Keratinocyte (primary cell): ENCODE results near the gene ATP1A4.
A peak's percentile ranks its signal among the peaks of the same experiment; 100 is the strongest.

ENCODE experiments used
- CTCF ChIP-seq, 3 experiments: IDR thresholded peaks in 1 of 3; conservative IDR thresholded peaks in 1 of 3; optimal IDR thresholded peaks in 1 of 3; 2 replicates in 2 of 3; 3 replicates in 1 of 3; pipeline versions ENCODE3 to v1.5.1; 2011; ENCODE audit warnings: low read length in 3 of 3, mild to moderate bottlenecking in 3 of 3, moderate library complexity in 2 of 3, control low read depth in 1 of 3, inconsistent platforms in 1 of 3; ENCODE audit not compliant: insufficient read depth in 2 of 3; ENCODE audit errors: extremely low read depth in 1 of 3
- EZH2 ChIP-seq: IDR thresholded peaks from one replicate; pipeline ENCODE4 v1.6.1; 2012; ENCODE audit warnings: inconsistent platforms, mild to moderate bottlenecking, low read length, moderate library complexity

GRCh38 chr1:160161965-160162705, 10.7 kb downstream of the ATP1A4 start:
- peak in 2 of 3 experiments; percentile 15 to 56 for TF ChIP-seq CTCF (optimal IDR thresholded peaks at IDR 0.05 in 1 of 3, IDR thresholded peaks at IDR 0.05 in 1 of 3, conservative IDR thresholded peaks at IDR 0.05 in 1 of 3; ENCODE audit: extremely low read depth in 1 of 3, insufficient read depth in 2 of 3, low read length in 3 of 3)
- no peak for TF ChIP-seq EZH2
